HepG2 (cell line): ENCODE results near the gene LMAN1L. TPM values are rescaled to one million over a fixed set of nuclear protein-coding genes. Genes with fewer than 3 reads are reported as not detected.

Experiments used
- ATAC-seq: fragments of 200-7000 bp; cut with Tn5 transposase; 3 replicates; pipeline ENCODE4 v1.9.1; 2020; ENCODE audit warnings: mild to moderate bottlenecking, moderate library complexity
- BruUV-seq: library from RNA; stranded (reverse); fragments of 400-500 nt; replicated peaks from 2 replicates; lab custom pipeline; 2021; lab: Mats Ljungman, UMichigan
- CTCF ChIA-PET: fragments of 300-600 bp; formaldehyde crosslinking; extraction: SDS; loops from one replicate; lab custom pipeline; 2021; ENCODE audit warnings: low total read pairs, inconsistent platforms, low intra/inter-chr PET ratio; lab: Yijun Ruan, JAX
- POLR2A ChIA-PET: fragments of 350-600 bp; sonication (Branson Sonifier 250); formaldehyde crosslinking; loops from one replicate; lab custom pipeline; 2020; ENCODE audit warnings: antibody characterized with exemption, inconsistent platforms; lab: Yijun Ruan, JAX
- DNase-seq: peaks from one replicate; pipeline ENCODE4 v3.0.0-alpha.2; 2015; ENCODE audit warnings: low spot score
- FAIRE-seq: peaks from 3 replicates; lab custom pipeline; 2011; peaks lifted over from hg19 to GRCh38; lab: Jason Lieb, UNC
- H2AFZ ChIP-seq: one replicate; pipeline ENCODE4 v1.6.1; 2011; ENCODE audit warnings: low read length, inconsistent platforms
- H3K27ac ChIP-seq: fragments of 300-600 bp; 3 replicates; pipeline ENCODE4 v1.8.0; 2011; ENCODE audit warnings: mixed run types, mild to moderate bottlenecking, mixed read lengths, low read length, inconsistent platforms; ENCODE audit not compliant: insufficient read depth; ENCODE audit errors: extremely low read length
- H3K27me3 ChIP-seq, 2 experiments: fragments of 200-600 bp in 1 of 2; 2 replicates in 1 of 2; 3 replicates in 1 of 2; pipeline versions ENCODE4 v1.6.0 to v1.8.0; 2011; ENCODE audit warnings: low read length in 2 of 2, mild to moderate bottlenecking in 2 of 2, moderate library complexity in 2 of 2, inconsistent platforms in 1 of 2; ENCODE audit not compliant: insufficient read depth in 2 of 2, control insufficient read depth in 1 of 2
- H3K36me3 ChIP-seq, 2 experiments: fragments of 200-600 bp in 1 of 2; replicated peaks in 1 of 2; 2 replicates in 1 of 2; 3 replicates in 1 of 2; pipeline versions ENCODE4 v1.5.1 to v1.8.0; 2011; ENCODE audit warnings: low read length in 2 of 2, inconsistent platforms in 1 of 2; ENCODE audit not compliant: insufficient read depth in 2 of 2, control insufficient read depth in 1 of 2
- H3K4me1 ChIP-seq: 2 replicates; pipeline ENCODE4 v1.5.1; 2012; ENCODE audit warnings: low read length, inconsistent platforms; ENCODE audit not compliant: insufficient read depth
- H3K4me2 ChIP-seq: 2 replicates; pipeline ENCODE4 v1.6.0; 2011; ENCODE audit warnings: low read depth, low read length, inconsistent platforms
- H3K4me3 ChIP-seq, 3 experiments: fragments of 200-600 bp in 1 of 3; sonication (generic), shearing (Covaris generic) in 1 of 3; replicated peaks in 1 of 3; 2 replicates each; pipeline ENCODE4 v1.5.1; 2011 to 2016; ENCODE audit warnings: low read length in 3 of 3, inconsistent platforms in 2 of 3, low read depth in 2 of 3, mild to moderate bottlenecking in 2 of 3, control low read depth in 1 of 3, mixed read lengths in 1 of 3; ENCODE audit not compliant: insufficient read depth in 1 of 3
- H3K79me2 ChIP-seq: one replicate; pipeline ENCODE4 v1.6.1; 2011; ENCODE audit warnings: low read length, inconsistent platforms; ENCODE audit not compliant: insufficient read depth
- H3K9ac ChIP-seq: 2 replicates; pipeline ENCODE4 v1.6.0; 2011; ENCODE audit warnings: mild to moderate bottlenecking, low read depth, low read length, inconsistent platforms; ENCODE audit not compliant: insufficient read depth
- H3K9me3 ChIP-seq: 2 replicates; pipeline ENCODE4 v1.5.1; 2012; ENCODE audit warnings: mild to moderate bottlenecking, low read length
- H4K20me1 ChIP-seq: 2 replicates; pipeline ENCODE4 v1.6.0; 2011; ENCODE audit warnings: inconsistent platforms, mild to moderate bottlenecking, low read length, moderate library complexity; ENCODE audit not compliant: insufficient read depth
- ATF7 ChIP-seq, 2 experiments: fragments of 450-650 bp in 1 of 2; sonication (generic) in 1 of 2; formaldehyde crosslinking in 1 of 2; IDR thresholded peaks; 2 replicates each; pipeline versions ENCODE4 v1.4.0 to v1.6.1; 2016 to 2020; ENCODE audit warnings: antibody characterized with exemption in 1 of 2, mild to moderate bottlenecking in 1 of 2, missing genetic modification reagents in 1 of 2
- CEBPB ChIP-seq: IDR thresholded peaks from 2 replicates; pipeline ENCODE4 v1.6.1; 2011; ENCODE audit warnings: low read depth, low read length, improper control_type of control experiment, borderline replicate concordance
- CEBPG ChIP-seq: IDR thresholded peaks from 2 replicates; pipeline ENCODE4 v1.6.1; 2016
- CHD4 ChIP-seq: fragments of 200-600 bp; sonication (generic); IDR thresholded peaks from 2 replicates; pipeline ENCODE4 v1.7.0; 2017; ENCODE audit warnings: mild to moderate bottlenecking, low read length, borderline replicate concordance
- FUBP1 ChIP-seq: sonication (generic); formaldehyde crosslinking; IDR thresholded peaks from 2 replicates; pipeline ENCODE4 v1.5.1; 2020; ENCODE audit warnings: missing genetic modification reagents, mild to moderate bottlenecking, borderline replicate concordance
- KLF12 ChIP-seq: sonication (generic); formaldehyde crosslinking; IDR thresholded peaks from 2 replicates; pipeline ENCODE4 v1.4.0; 2020; ENCODE audit warnings: missing genetic modification reagents, borderline replicate concordance
- ZGPAT ChIP-seq: IDR thresholded peaks from 2 replicates; pipeline ENCODE4 v1.6.1; 2016; ENCODE audit warnings: mild to moderate bottlenecking
- ZNF180 ChIP-seq: sonication (generic); formaldehyde crosslinking; IDR thresholded peaks from 2 replicates; pipeline ENCODE4 v1.4.0; 2020; ENCODE audit warnings: low read depth, missing genetic modification reagents, borderline replicate concordance
- ZNF280D ChIP-seq: sonication (generic); formaldehyde crosslinking; IDR thresholded peaks from 2 replicates; pipeline ENCODE4 v1.5.1; 2020; ENCODE audit warnings: mild to moderate bottlenecking, missing genetic modification reagents
- WGBS: methylation state at CpG from one replicate; pipeline ENCODE4 v1.1.6; 2017; ENCODE audit warnings: low lambda C conversion rate; 5-methylcytosine and 5-hydroxymethylcytosine counted together
- in situ Hi-C: cut with HindIII; loops from 2 replicates; pipeline ENCODE4 v1.10.0; 2017; ENCODE audit warnings: low pct_unique_long_range_greater_than_20kb; ENCODE audit not compliant: extremely low pct_ligation_motif_present
- intact Hi-C: fragments of 100-400 bp; cut with micrococcal nuclease; formaldehyde crosslinking; loops from one replicate; pipeline ENCODE4 v1.10.0; 2022; ENCODE audit not compliant: unreplicated experiment
- polyA plus RNA-seq, 8 experiments: library from polyadenylated mRNA; depleted of rRNA in 3 of 8; stranded (reverse) in 7 of 8; unstranded in 1 of 8; fragments of >200 nt; fragmentation: Illumina TruSeq in 4 of 8; extraction: Trizol in 4 of 8; gene quantifications; 2 replicates each; pipeline versions ENCODE4 v1.2.1 to v1.2.3, GENCODE V29; 2011 to 2016; ENCODE audit warnings: low read depth in 4 of 8, missing spikeins in 1 of 8, mixed read lengths in 1 of 8; ENCODE audit not compliant: insufficient read depth in 1 of 8
- total RNA-seq, 5 experiments: library from RNA; depleted of rRNA; stranded (reverse); fragments of >200 nt; fragmentation: Illumina TruSeq; extraction: Trizol; gene quantifications; 2 replicates each; pipeline ENCODE4 v1.2.3, GENCODE V29; 2016; ENCODE audit warnings: low read depth in 1 of 5

Gene LMAN1L
- total and polyA plus RNA-seq, 2 of the 13 experiments (the other 11 are each of a cell fraction or from before 2014, with no cell fraction given), result not detected

- Histone ChIP-seq H3K4me2 (no peak overlapping the region), H3K36me3 (peaks cover 4 to 10% of the 10 kb centered on the region in 2 experiments; a peak in 3 of 5 replicates), H3K27ac (no peak overlapping the region), H3K9me3 (no peaks in the 10 kb centered on the region), H4K20me1 (no peaks in the 10 kb centered on the region), H3K79me2 (no peaks in the 10 kb centered on the region), H3K4me3 (no peak overlapping the region), H3K4me1 (peaks cover 10% of the 10 kb centered on the region), H3K9ac (no peak overlapping the region), H2AFZ (no peak overlapping the region), H3K27me3 (peaks cover 0 to 2% of the 10 kb centered on the region in 2 experiments; a peak in 2 of 5 replicates)
- ChIA-PET POLR2A (interaction anchor here (0.5 to 0.9 kb wide), 2 partner anchors 26 to 46 kb away, joined by 3 read pairs; no protein-coding TSS in a partner anchor), CTCF (no interaction called here)
- DNase-seq (no peak), ATAC-seq (no peak; the same call in 2 of the 3 replicates), FAIRE-seq (no peak)
- in situ Hi-C loops (no loop called here), intact Hi-C loops (no loop called here)
- 85% methylated on average over 4 of the region's 5 CpGs for WGBS
- BruUV-seq, result no TSS peak
- TF ChIP-seq ZGPAT (CRISPR knock-in tag), result no peak
- TF ChIP-seq KLF12 (CRISPR knock-in tag), result no peak
- no peak for TF ChIP-seq ZNF180 (CRISPR knock-in tag)
- TF ChIP-seq CHD4, result no peak
Measured at GRCh38 chr15:74807282-74807681, 5.4 kb upstream of the LMAN1L start.

GRCh38 chr15:74808078-74808839 is 4.4 kb upstream of the LMAN1L start:
- Histone ChIP-seq H3K27me3 (peaks cover 0 to 8% of the 10 kb centered on the region in 2 experiments; a peak in 2 of 5 replicates), H3K4me3 (no peak overlapping the region), H3K36me3 (peaks cover 2 to 4% of the 10 kb centered on the region in 2 experiments; a peak in 3 of 5 replicates), H3K4me1 (peaks cover 10% of the 10 kb centered on the region), H3K27ac (no peak overlapping the region), H4K20me1 (no peaks in the 10 kb centered on the region), H3K79me2 (no peaks in the 10 kb centered on the region), H3K9ac (no peak overlapping the region), H2AFZ (no peak overlapping the region), H3K4me2 (peak overlapping the region; percentile 53), H3K9me3 (no peaks in the 10 kb centered on the region)
- intact Hi-C loops, result no loop called here
- peak; percentile 51 for ATAC-seq
- FAIRE-seq, result no peak
- no TSS peak for BruUV-seq
- 20% methylated on average over 17 of the region's 18 CpGs for WGBS
- no peak for TF ChIP-seq FUBP1 (CRISPR knock-in tag)
- peak; percentile 36; the same call in 1 of the 2 replicates for TF ChIP-seq ATF7 (IDR thresholded peaks at IDR 0.05)
- no peak for TF ChIP-seq ATF7 (CRISPR knock-in tag; IDR thresholded peaks at IDR 0.05)
- 0 out of 2 replicates have a peak, but pooled peaks have one; percentile 22 for TF ChIP-seq CEBPB
- TF ChIP-seq CEBPG (CRISPR knock-in tag), result peak; percentile 40; the same call in 1 of the 2 replicates
- no peak for TF ChIP-seq ZNF280D
- POLR2A ChIA-PET, result interaction anchor here (0.9 kb wide), 1 partner anchor 25 kb away, joined by 3 read pairs; no protein-coding TSS in a partner anchor
- no peak for DNase-seq
- CTCF ChIA-PET, result no interaction called here
- in situ Hi-C loops, result no loop called here
